HepG2 (cell line): ENCODE data around the gene ZDHHC21. TPM values are rescaled to one million over a fixed set of nuclear protein-coding genes. Genes with fewer than 3 reads are reported as not detected.
A peak's percentile ranks its signal among the peaks of the same experiment; 100 is the strongest.

ENCODE experiments used
- ATAC-seq: fragments of 200-7000 bp; cut with Tn5 transposase; 3 replicates; pipeline ENCODE4 v1.9.1; 2020; ENCODE audit warnings: mild to moderate bottlenecking, moderate library complexity
- BruUV-seq: library from RNA; stranded (reverse); fragments of 400-500 nt; replicated peaks from 2 replicates; lab custom pipeline; 2021; lab: Mats Ljungman, UMichigan
- CTCF ChIA-PET: fragments of 300-600 bp; formaldehyde crosslinking; extraction: SDS; loops from one replicate; lab custom pipeline; 2021; ENCODE audit warnings: low total read pairs, inconsistent platforms, low intra/inter-chr PET ratio; lab: Yijun Ruan, JAX
- POLR2A ChIA-PET: fragments of 350-600 bp; sonication (Branson Sonifier 250); formaldehyde crosslinking; loops from one replicate; lab custom pipeline; 2020; ENCODE audit warnings: antibody characterized with exemption, inconsistent platforms; lab: Yijun Ruan, JAX
- DNase-seq: peaks from one replicate; pipeline ENCODE4 v3.0.0-alpha.2; 2015; ENCODE audit warnings: low spot score
- FAIRE-seq: peaks from 3 replicates; lab custom pipeline; 2011; peaks lifted over from hg19 to GRCh38; lab: Jason Lieb, UNC
- H2AFZ ChIP-seq: one replicate; pipeline ENCODE4 v1.6.1; 2011; ENCODE audit warnings: low read length, inconsistent platforms
- H3K27ac ChIP-seq: fragments of 300-600 bp; 3 replicates; pipeline ENCODE4 v1.8.0; 2011; ENCODE audit warnings: mixed run types, mild to moderate bottlenecking, mixed read lengths, low read length, inconsistent platforms; ENCODE audit not compliant: insufficient read depth; ENCODE audit errors: extremely low read length
- H3K27me3 ChIP-seq, 2 experiments: fragments of 200-600 bp in 1 of 2; 2 replicates in 1 of 2; 3 replicates in 1 of 2; pipeline versions ENCODE4 v1.6.0 to v1.8.0; 2011; ENCODE audit warnings: low read length in 2 of 2, mild to moderate bottlenecking in 2 of 2, moderate library complexity in 2 of 2, inconsistent platforms in 1 of 2; ENCODE audit not compliant: insufficient read depth in 2 of 2, control insufficient read depth in 1 of 2
- H3K36me3 ChIP-seq, 2 experiments: fragments of 200-600 bp in 1 of 2; replicated peaks in 1 of 2; 2 replicates in 1 of 2; 3 replicates in 1 of 2; pipeline versions ENCODE4 v1.5.1 to v1.8.0; 2011; ENCODE audit warnings: low read length in 2 of 2, inconsistent platforms in 1 of 2; ENCODE audit not compliant: insufficient read depth in 2 of 2, control insufficient read depth in 1 of 2
- H3K4me1 ChIP-seq: 2 replicates; pipeline ENCODE4 v1.5.1; 2012; ENCODE audit warnings: low read length, inconsistent platforms; ENCODE audit not compliant: insufficient read depth
- H3K4me2 ChIP-seq: 2 replicates; pipeline ENCODE4 v1.6.0; 2011; ENCODE audit warnings: low read depth, low read length, inconsistent platforms
- H3K4me3 ChIP-seq, 3 experiments: fragments of 200-600 bp in 1 of 3; sonication (generic), shearing (Covaris generic) in 1 of 3; replicated peaks in 1 of 3; 2 replicates each; pipeline ENCODE4 v1.5.1; 2011 to 2016; ENCODE audit warnings: low read length in 3 of 3, inconsistent platforms in 2 of 3, low read depth in 2 of 3, mild to moderate bottlenecking in 2 of 3, control low read depth in 1 of 3, mixed read lengths in 1 of 3; ENCODE audit not compliant: insufficient read depth in 1 of 3
- H3K79me2 ChIP-seq: one replicate; pipeline ENCODE4 v1.6.1; 2011; ENCODE audit warnings: low read length, inconsistent platforms; ENCODE audit not compliant: insufficient read depth
- H3K9ac ChIP-seq: 2 replicates; pipeline ENCODE4 v1.6.0; 2011; ENCODE audit warnings: mild to moderate bottlenecking, low read depth, low read length, inconsistent platforms; ENCODE audit not compliant: insufficient read depth
- H3K9me3 ChIP-seq: 2 replicates; pipeline ENCODE4 v1.5.1; 2012; ENCODE audit warnings: mild to moderate bottlenecking, low read length
- H4K20me1 ChIP-seq: 2 replicates; pipeline ENCODE4 v1.6.0; 2011; ENCODE audit warnings: inconsistent platforms, mild to moderate bottlenecking, low read length, moderate library complexity; ENCODE audit not compliant: insufficient read depth
- AKAP8 ChIP-seq: sonication (generic); formaldehyde crosslinking; IDR thresholded peaks from 2 replicates; pipeline ENCODE4 v1.5.1; 2020; ENCODE audit warnings: mild to moderate bottlenecking, missing genetic modification reagents
- ARID3A ChIP-seq: IDR thresholded peaks from 2 replicates; pipeline ENCODE4 v1.6.1; 2012; ENCODE audit warnings: low read depth, low read length, improper control_type of control experiment
- CTCF ChIP-seq: sonication (generic); formaldehyde crosslinking; IDR thresholded peaks from 2 replicates; pipeline ENCODE4 v1.5.0; 2020; ENCODE audit warnings: mild to moderate bottlenecking, missing genetic modification reagents, moderate library complexity
- EED ChIP-seq: sonication (generic); formaldehyde crosslinking; IDR thresholded peaks from 2 replicates; pipeline ENCODE4 v1.5.0; 2020; ENCODE audit warnings: mild to moderate bottlenecking, missing genetic modification reagents
- EP300 ChIP-seq, 3 experiments: sonication (generic) in 1 of 3; formaldehyde crosslinking in 1 of 3; IDR thresholded peaks; 2 replicates each; pipeline versions ENCODE4 v1.5.1 to v1.6.1; 2011 to 2020; ENCODE audit warnings: low read depth in 2 of 3, low read length in 2 of 3, borderline replicate concordance in 1 of 3, improper control_type of control experiment in 1 of 3, mild to moderate bottlenecking in 1 of 3, missing genetic modification reagents in 1 of 3, moderate library complexity in 1 of 3
- MIXL1 ChIP-seq: IDR thresholded peaks from 2 replicates; pipeline ENCODE4 v1.6.1; 2016
- MXI1 ChIP-seq: IDR thresholded peaks from 3 replicates; pipeline ENCODE4 v1.6.1; 2012; ENCODE audit warnings: low read depth, low read length, inconsistent platforms, borderline replicate concordance
- NKX3-1 ChIP-seq: sonication (generic); formaldehyde crosslinking; IDR thresholded peaks from 2 replicates; pipeline ENCODE4 v1.5.0; 2020; ENCODE audit warnings: missing genetic modification reagents
- RAD21 ChIP-seq: fragments of 450-650 bp; formaldehyde crosslinking; IDR thresholded peaks from 2 replicates; pipeline ENCODE4 v1.5.0; 2020; ENCODE audit warnings: mild to moderate bottlenecking
- SIN3B ChIP-seq: fragments of 150-350 bp; IDR thresholded peaks from 2 replicates; pipeline ENCODE4 v1.6.1; 2014; ENCODE audit warnings: low read length
- SMC3 ChIP-seq: IDR thresholded peaks from 2 replicates; pipeline ENCODE4 v1.6.1; 2011; ENCODE audit warnings: low read length, improper control_type of control experiment
- STAG1 ChIP-seq: sonication (generic); formaldehyde crosslinking; IDR thresholded peaks from 2 replicates; pipeline ENCODE4 v1.4.0; 2020; ENCODE audit warnings: missing genetic modification reagents
- TFE3 ChIP-seq: IDR thresholded peaks from 2 replicates; pipeline ENCODE4 v1.6.1; 2016
- WGBS: methylation state at CpG from one replicate; pipeline ENCODE4 v1.1.6; 2017; ENCODE audit warnings: low lambda C conversion rate; 5-methylcytosine and 5-hydroxymethylcytosine counted together
- in situ Hi-C: cut with HindIII; loops from 2 replicates; pipeline ENCODE4 v1.10.0; 2017; ENCODE audit warnings: low pct_unique_long_range_greater_than_20kb; ENCODE audit not compliant: extremely low pct_ligation_motif_present
- intact Hi-C: fragments of 100-400 bp; cut with micrococcal nuclease; formaldehyde crosslinking; loops from one replicate; pipeline ENCODE4 v1.10.0; 2022; ENCODE audit not compliant: unreplicated experiment
- polyA plus RNA-seq, 8 experiments: library from polyadenylated mRNA; depleted of rRNA in 3 of 8; stranded (reverse) in 7 of 8; unstranded in 1 of 8; fragments of >200 nt; fragmentation: Illumina TruSeq in 4 of 8; extraction: Trizol in 4 of 8; gene quantifications; 2 replicates each; pipeline versions ENCODE4 v1.2.1 to v1.2.3, GENCODE V29; 2011 to 2016; ENCODE audit warnings: low read depth in 4 of 8, missing spikeins in 1 of 8, mixed read lengths in 1 of 8; ENCODE audit not compliant: insufficient read depth in 1 of 8
- total RNA-seq, 5 experiments: library from RNA; depleted of rRNA; stranded (reverse); fragments of >200 nt; fragmentation: Illumina TruSeq; extraction: Trizol; gene quantifications; 2 replicates each; pipeline ENCODE4 v1.2.3, GENCODE V29; 2016; ENCODE audit warnings: low read depth in 1 of 5

Gene ZDHHC21
- total and polyA plus RNA-seq, 2 of the 13 experiments (the other 11 are each of a cell fraction or from before 2014, with no cell fraction given), result 2.4 to 3.7 TPM

- TF ChIP-seq TFE3 (CRISPR knock-in tag) (no peak), MXI1 (no peak), EP300 (IDR thresholded peaks at IDR 0.05; ENCODE audit: low read depth in 2 of 2, low read length in 2 of 2) (no peak), EP300 (CRISPR knock-in tag; IDR thresholded peaks at IDR 0.05; ENCODE audit: borderline replicate concordance) (no peak), AKAP8 (CRISPR knock-in tag) (no peak), NKX3-1 (CRISPR knock-in tag) (no peak)
Observed at GRCh38 chr9:14618836-14619420, 74.3 kb downstream of the ZDHHC21 start (continued).

GRCh38 chr9:14616188-14616982 lies 76.8 kb downstream of the ZDHHC21 start:
- in situ Hi-C loops (loop anchor here (10.0 kb wide), 1 partner anchor 158 kb away; no protein-coding TSS in a partner anchor), intact Hi-C loops (loop anchor here (1.0 to 10.0 kb wide), 4 partner anchors 36 to 528 kb away; no protein-coding TSS in a partner anchor)
- no TSS peak for BruUV-seq
- Histone ChIP-seq H2AFZ (no peak overlapping the region), H3K9me3 (no peaks in the 10 kb centered on the region), H3K27me3 (no peaks in the 10 kb centered on the region), H3K79me2 (no peaks in the 10 kb centered on the region), H4K20me1 (no peaks in the 10 kb centered on the region), H3K4me1 (no peaks in the 10 kb centered on the region), H3K4me2 (no peak overlapping the region), H3K36me3 (no peaks in the 10 kb centered on the region), H3K9ac (no peak overlapping the region), H3K4me3 (no peak overlapping the region), H3K27ac (no peak overlapping the region)
- POLR2A ChIA-PET, result no interaction called here
- peak; percentile 39 for DNase-seq
- WGBS, result 63% methylated on average over 3 of the region's 3 CpGs
- CTCF ChIA-PET, result interaction anchor here (0.8 to 1.7 kb wide), 4 partner anchors 36 to 519 kb away, joined by 3 to 13 read pairs (median 5); no protein-coding TSS in a partner anchor
- peak; percentile 69; the same call in 1 of the 2 replicates for TF ChIP-seq MIXL1 (CRISPR knock-in tag)
- TF ChIP-seq ARID3A, result peak; percentile 54; the same call in 1 of the 2 replicates
- no peak for TF ChIP-seq SIN3B
- peak; percentile 18; the same call in 1 of the 2 replicates for TF ChIP-seq RAD21 (CRISPR knock-in tag)
- peak; percentile 60 for TF ChIP-seq STAG1 (CRISPR knock-in tag)
- no peak for TF ChIP-seq EED (CRISPR knock-in tag)
- TF ChIP-seq CTCF (CRISPR knock-in tag), result peak; percentile 57
- TF ChIP-seq SMC3, result peak; percentile 63
- no peak for FAIRE-seq
- ATAC-seq, result peak; percentile 82
